AG04450 (cell line): Measurements from ENCODE around the gene USP7. TPM values are rescaled to one million over a fixed set of nuclear protein-coding genes. Genes with fewer than 3 reads are reported as not detected.

Source experiments
- CTCF ChIA-PET: fragments of 300-600, 350-600 bp; formaldehyde crosslinking; extraction: SDS; loops from one replicate; lab custom pipeline; 2022; ENCODE audit warnings: antibody characterized with exemption, inconsistent platforms; lab: Charles Lee
- POLR2A ChIA-PET: fragments of 350-600 bp; formaldehyde crosslinking; extraction: SDS; loops from one replicate; lab custom pipeline; 2021; ENCODE audit warnings: antibody characterized with exemption, inconsistent platforms; lab: Yijun Ruan, JAX
- DNase-seq: peaks from one replicate; pipeline ENCODE4 v3.0.0-alpha.2; 2011; ENCODE audit warnings: low read depth, low spot score
- H3K27ac ChIP-seq: one replicate; pipeline ENCODE4 v1.5.1; 2012; ENCODE audit warnings: low read depth, low read length, control low read depth
- H3K27me3 ChIP-seq: one replicate; pipeline ENCODE4 v1.6.0; 2012; ENCODE audit warnings: low read length; ENCODE audit not compliant: control insufficient read depth, insufficient read depth
- H3K4me3 ChIP-seq: 2 replicates; pipeline ENCODE4 v1.5.1; 2011; ENCODE audit warnings: mild to moderate bottlenecking, low read depth, low read length, control low read depth
- H3K9me3 ChIP-seq: 2 replicates; pipeline ENCODE4 v1.5.1; 2012; ENCODE audit warnings: low read length; ENCODE audit not compliant: control insufficient read depth, insufficient read depth
- polyA plus RNA-seq: library from polyadenylated mRNA; depleted of rRNA; stranded (reverse); fragments of >200 nt; gene quantifications from 2 replicates; pipeline ENCODE4 v1.2.3, GENCODE V29; 2011
- TF ChIP-seq, protein P1 (sequence below): IDR thresholded peaks from 2 replicates; pipeline ENCODE4 v1.5.1; 2011; ENCODE audit warnings: low read depth, low read length, control low read depth, inconsistent platforms

The USP7 gene
- polyA plus RNA-seq, 1 experiment: 26.9 TPM

DNA sequence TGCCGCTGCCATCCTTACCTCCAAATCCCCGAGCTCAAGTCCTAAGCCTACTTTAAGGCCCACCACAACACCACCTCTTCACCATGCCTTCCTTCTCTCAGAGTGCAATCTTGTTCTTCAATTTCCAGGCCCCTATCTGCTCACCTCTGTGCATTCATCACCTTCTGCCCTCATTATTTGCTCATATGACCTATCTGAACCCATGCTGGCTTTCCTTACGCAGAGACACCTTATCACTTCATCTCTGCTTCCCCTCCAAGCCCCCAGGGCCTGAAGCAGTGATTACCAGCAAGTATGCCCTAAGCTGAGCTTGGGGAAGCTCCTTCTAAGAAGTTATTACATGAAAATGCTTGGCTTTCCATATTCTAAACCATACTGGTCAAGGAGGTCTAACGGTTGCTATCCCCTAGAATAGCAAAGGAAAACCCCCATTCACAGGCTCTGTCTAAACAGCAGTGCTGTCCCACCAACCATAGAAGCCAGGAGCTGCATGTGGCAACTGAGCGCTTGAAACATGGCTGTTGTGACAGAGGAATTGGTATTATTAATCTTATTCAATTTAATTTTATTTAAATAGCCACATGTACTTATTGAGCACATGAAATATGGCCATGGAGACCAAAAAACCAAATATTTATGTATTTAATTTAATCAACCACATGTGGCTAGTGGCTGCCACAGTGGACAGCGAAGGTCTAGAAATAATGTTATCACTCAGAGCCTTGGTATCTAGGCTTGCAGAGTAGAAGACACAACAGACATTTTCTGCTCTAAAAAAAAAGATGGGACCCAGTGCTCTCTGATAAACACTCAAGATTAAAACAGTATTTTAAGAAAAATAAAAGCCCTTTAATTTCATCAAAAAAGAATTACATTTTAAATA is 13.9 kb downstream of the USP7 start:
- ChIA-PET CTCF (interaction anchor here (0.6 to 1.5 kb wide), 3 partner anchors 14 to 69 kb away, joined by 3 to 7 read pairs (median 4); no protein-coding TSS in a partner anchor), POLR2A (no interaction called here)
- Histone ChIP-seq H3K9me3 (no peaks in the 10 kb centered on the region), H3K27ac (no peak overlapping the region), H3K4me3 (no peak overlapping the region), H3K27me3 (no peaks in the 10 kb centered on the region)
- TF ChIP-seq, protein P1, sequence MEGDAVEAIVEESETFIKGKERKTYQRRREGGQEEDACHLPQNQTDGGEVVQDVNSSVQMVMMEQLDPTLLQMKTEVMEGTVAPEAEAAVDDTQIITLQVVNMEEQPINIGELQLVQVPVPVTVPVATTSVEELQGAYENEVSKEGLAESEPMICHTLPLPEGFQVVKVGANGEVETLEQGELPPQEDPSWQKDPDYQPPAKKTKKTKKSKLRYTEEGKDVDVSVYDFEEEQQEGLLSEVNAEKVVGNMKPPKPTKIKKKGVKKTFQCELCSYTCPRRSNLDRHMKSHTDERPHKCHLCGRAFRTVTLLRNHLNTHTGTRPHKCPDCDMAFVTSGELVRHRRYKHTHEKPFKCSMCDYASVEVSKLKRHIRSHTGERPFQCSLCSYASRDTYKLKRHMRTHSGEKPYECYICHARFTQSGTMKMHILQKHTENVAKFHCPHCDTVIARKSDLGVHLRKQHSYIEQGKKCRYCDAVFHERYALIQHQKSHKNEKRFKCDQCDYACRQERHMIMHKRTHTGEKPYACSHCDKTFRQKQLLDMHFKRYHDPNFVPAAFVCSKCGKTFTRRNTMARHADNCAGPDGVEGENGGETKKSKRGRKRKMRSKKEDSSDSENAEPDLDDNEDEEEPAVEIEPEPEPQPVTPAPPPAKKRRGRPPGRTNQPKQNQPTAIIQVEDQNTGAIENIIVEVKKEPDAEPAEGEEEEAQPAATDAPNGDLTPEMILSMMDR: no peak
- DNase-seq: no peak

DNA sequence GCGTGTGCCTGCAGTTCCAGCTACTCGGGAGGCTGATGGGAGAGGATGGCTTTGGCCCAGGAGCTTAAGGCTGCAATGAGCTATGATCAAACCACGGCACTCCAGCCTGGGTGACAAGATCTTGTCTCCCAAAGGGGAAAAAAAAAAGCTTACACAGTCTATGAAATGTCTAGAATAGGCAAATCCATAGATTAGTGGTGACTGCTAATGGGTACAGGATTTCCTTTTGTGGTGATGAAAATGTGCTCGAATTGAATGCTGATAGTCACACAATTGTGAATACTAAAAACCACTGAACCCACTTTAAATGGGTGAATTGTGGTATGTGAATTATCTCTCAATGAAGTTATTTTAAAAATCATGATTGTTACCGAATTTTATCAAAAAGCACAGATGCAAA is 14.9 kb downstream of the USP7 start:
- CTCF ChIA-PET: interaction anchor here (1.8 kb wide), 1 partner anchor 60 kb away, joined by 7 read pairs; no protein-coding TSS in a partner anchor
- POLR2A ChIA-PET: no interaction called here
- DNase-seq: no peak
- no peak overlapping the region for H3K4me3 ChIP-seq
- TF ChIP-seq, protein P1: no peak
- no peaks in the 10 kb centered on the region for H3K9me3 ChIP-seq
- H3K27ac ChIP-seq: no peak overlapping the region
- no peaks in the 10 kb centered on the region for H3K27me3 ChIP-seq

DNA sequence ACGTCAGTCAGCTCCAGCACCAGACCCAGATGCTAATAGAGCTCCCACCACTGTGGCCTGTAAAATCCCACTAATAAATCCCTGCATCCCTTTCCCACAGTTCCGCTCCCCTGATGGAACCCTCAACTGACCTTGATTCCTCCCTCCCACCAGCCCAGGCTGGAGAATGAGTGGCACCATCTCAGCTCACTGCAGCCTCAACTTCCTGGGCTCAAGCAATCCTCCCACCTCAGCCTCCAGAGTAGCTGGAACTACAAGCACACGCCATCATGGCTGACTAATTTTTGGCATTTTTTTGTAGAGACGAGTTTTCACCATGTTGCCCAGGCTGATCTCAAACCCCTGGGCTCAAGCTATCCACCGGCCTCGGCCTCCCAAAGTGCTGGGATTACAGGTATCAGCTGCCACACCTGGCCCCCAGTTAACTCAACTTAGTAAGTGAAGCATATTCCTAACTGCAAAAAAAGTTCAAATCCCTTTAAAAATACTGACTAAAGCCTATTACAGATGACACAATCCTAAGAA is 15.6 kb downstream of the USP7 start:
- no peak for DNase-seq
- H3K27me3 ChIP-seq: no peaks in the 10 kb centered on the region
- ChIA-PET POLR2A (no interaction called here), CTCF (interaction anchor here (1.8 to 2.7 kb wide), 2 partner anchors 12 to 61 kb away, joined by 7 to 15 read pairs; no protein-coding TSS in a partner anchor)
- no peak overlapping the region for H3K4me3 ChIP-seq
- no peak overlapping the region for H3K27ac ChIP-seq
- TF ChIP-seq, protein P1: no peak
- H3K9me3 ChIP-seq: no peaks in the 10 kb centered on the region

DNA sequence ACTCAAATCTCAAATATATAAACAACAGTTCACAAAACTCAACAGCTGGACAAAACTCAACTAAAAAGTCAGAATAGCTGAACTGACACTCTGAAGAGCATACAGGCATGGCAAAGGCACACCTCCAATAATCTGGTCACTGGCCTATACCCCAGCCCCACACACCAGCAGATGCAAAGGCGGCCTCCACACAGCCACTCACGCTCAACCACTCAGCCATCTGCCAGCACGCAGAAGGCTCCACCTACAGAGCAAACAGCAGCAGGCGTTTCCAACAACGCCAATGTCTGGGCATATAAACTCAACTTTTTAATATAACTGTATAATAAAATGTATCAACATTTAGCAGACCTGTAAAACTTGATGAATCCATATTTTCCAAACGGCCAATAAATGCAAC is 17.2 kb downstream of the USP7 start:
- no peaks in the 10 kb centered on the region for H3K27me3 ChIP-seq
- CTCF ChIA-PET: interaction anchor here (1.9 to 2.7 kb wide), 2 partner anchors 10 to 62 kb away, joined by 6 to 15 read pairs; no protein-coding TSS in a partner anchor
- no peak overlapping the region for H3K4me3 ChIP-seq
- DNase-seq: no peak
- no peaks in the 10 kb centered on the region for H3K9me3 ChIP-seq
- TF ChIP-seq, protein P1: no peak
- no peak overlapping the region for H3K27ac ChIP-seq
- POLR2A ChIA-PET: interaction anchor here (0.6 kb wide), 1 partner anchor 13 kb away, joined by 6 read pairs; no protein-coding TSS in a partner anchor
